Measurements from ENCODE around the gene DSN1. TPM values are rescaled to one million over a fixed set of nuclear protein-coding genes. Genes with fewer than 3 reads are reported as not detected.

DSN1 gene
- polyA plus RNA-seq, 1 of the 3 experiments (the other 2 are of a cell fraction), result 7.3 TPM

GRCh38 chr20:36741072-36741471, 32.5 kb downstream of the DSN1 start:
- CTCF ChIA-PET, result interaction anchor here (0.8 to 1.5 kb wide), 6 partner anchors 14 to 127 kb away, joined by 3 to 7 read pairs (median 4); partner anchors contain the start of gene DSN1

GRCh38 chr20:36737183-36737499, 36.4 kb downstream of the DSN1 start:
- Histone ChIP-seq H3K27ac (ENCODE audit: low read depth in 2 of 2, low read length in 1 of 2) (no peak overlapping the region), H3K4me1 (ENCODE audit: control insufficient read depth in 1 of 2, insufficient read depth in 2 of 2, low read depth in 1 of 2, low read length in 1 of 2) (peaks cover 3 to 13% of the 10 kb centered on the region in 2 experiments; a peak in 2 of 4 replicates), H3K9me2 (no peaks in the 10 kb centered on the region), H3F3A (replicated peaks; ENCODE audit: insufficient read depth) (peaks cover 8% of the 10 kb centered on the region), H3K9me3 (no peaks in the 10 kb centered on the region), H2AFZ (ENCODE audit: low read depth) (no peak overlapping the region), H3K4me2 (no peak overlapping the region), H3K27me3 (ENCODE audit: insufficient read depth) (no peaks in the 10 kb centered on the region), H4K20me1 (ENCODE audit: insufficient read depth) (no peaks in the 10 kb centered on the region), H3K36me3 (replicated peaks in 1 of 2; ENCODE audit: control insufficient read depth in 1 of 2, insufficient read depth in 2 of 2, low read length in 1 of 2) (no peaks in the 10 kb centered on the region), H3K4me3 (ENCODE audit: low read depth in 2 of 2, low read length in 1 of 2) (no peak overlapping the region), H3K79me2 (ENCODE audit: insufficient read depth) (peaks cover 7% of the 10 kb centered on the region; the same call in 1 of the 2 replicates), H3K9ac (no peak overlapping the region)
- DNase-seq, result no peak
- 93% methylated on average over 6 of the region's 6 CpGs for WGBS (ENCODE audit: low lambda C conversion rate)
- no peak for TF ChIP-seq YY1 (IDR thresholded peaks at IDR 0.05; ENCODE audit: low read depth)
- TF ChIP-seq SIN3A (IDR thresholded peaks at IDR 0.05; ENCODE audit: borderline replicate concordance, low read depth, low read length), result no peak
- TF ChIP-seq, protein P1, sequence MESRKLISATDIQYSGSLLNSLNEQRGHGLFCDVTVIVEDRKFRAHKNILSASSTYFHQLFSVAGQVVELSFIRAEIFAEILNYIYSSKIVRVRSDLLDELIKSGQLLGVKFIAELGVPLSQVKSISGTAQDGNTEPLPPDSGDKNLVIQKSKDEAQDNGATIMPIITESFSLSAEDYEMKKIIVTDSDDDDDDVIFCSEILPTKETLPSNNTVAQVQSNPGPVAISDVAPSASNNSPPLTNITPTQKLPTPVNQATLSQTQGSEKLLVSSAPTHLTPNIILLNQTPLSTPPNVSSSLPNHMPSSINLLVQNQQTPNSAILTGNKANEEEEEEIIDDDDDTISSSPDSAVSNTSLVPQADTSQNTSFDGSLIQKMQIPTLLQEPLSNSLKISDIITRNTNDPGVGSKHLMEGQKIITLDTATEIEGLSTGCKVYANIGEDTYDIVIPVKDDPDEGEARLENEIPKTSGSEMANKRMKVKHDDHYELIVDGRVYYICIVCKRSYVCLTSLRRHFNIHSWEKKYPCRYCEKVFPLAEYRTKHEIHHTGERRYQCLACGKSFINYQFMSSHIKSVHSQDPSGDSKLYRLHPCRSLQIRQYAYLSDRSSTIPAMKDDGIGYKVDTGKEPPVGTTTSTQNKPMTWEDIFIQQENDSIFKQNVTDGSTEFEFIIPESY (IDR thresholded peaks at IDR 0.05; ENCODE audit: borderline replicate concordance, low read depth), result no peak
- no peak for TF ChIP-seq USF1 (IDR thresholded peaks at IDR 0.05; ENCODE audit: borderline replicate concordance, low read depth)
- TF ChIP-seq SMC3 (IDR thresholded peaks at IDR 0.05; ENCODE audit: low read depth, low read length), result no peak
- TF ChIP-seq RFX5 (IDR thresholded peaks at IDR 0.05; ENCODE audit: low read length), result no peak
- TF ChIP-seq TEAD4 (IDR thresholded peaks at IDR 0.05; ENCODE audit: borderline replicate concordance, insufficient read depth), result no peak
- TF ChIP-seq ELF1 (IDR thresholded peaks at IDR 0.05), result no peak
- TF ChIP-seq, protein P2, sequence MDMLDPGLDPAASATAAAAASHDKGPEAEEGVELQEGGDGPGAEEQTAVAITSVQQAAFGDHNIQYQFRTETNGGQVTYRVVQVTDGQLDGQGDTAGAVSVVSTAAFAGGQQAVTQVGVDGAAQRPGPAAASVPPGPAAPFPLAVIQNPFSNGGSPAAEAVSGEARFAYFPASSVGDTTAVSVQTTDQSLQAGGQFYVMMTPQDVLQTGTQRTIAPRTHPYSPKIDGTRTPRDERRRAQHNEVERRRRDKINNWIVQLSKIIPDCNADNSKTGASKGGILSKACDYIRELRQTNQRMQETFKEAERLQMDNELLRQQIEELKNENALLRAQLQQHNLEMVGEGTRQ (IDR thresholded peaks at IDR 0.05; ENCODE audit: borderline replicate concordance, low read depth, low read length), result no peak
- TF ChIP-seq FOXM1 (IDR thresholded peaks at IDR 0.05; ENCODE audit: low read depth), result no peak
- no peak for TF ChIP-seq FOSL2 (IDR thresholded peaks at IDR 0.05; ENCODE audit: borderline replicate concordance, low read depth)
- TF ChIP-seq MXI1 (IDR thresholded peaks at IDR 0.05; ENCODE audit: low read depth, low read length), result no peak
- TF ChIP-seq EZH2phosphoT487 (IDR thresholded peaks at IDR 0.05; ENCODE audit: borderline replicate concordance, low read depth), result no peak
- TF ChIP-seq JUND (IDR thresholded peaks at IDR 0.05), result no peak
- no peak for TF ChIP-seq GATA2 (CRISPR knock-in tag; IDR thresholded peaks at IDR 0.05)
- TF ChIP-seq RCOR1 (IDR thresholded peaks at IDR 0.05; ENCODE audit: low read length), result no peak
- TF ChIP-seq TAF1 (IDR thresholded peaks at IDR 0.05; ENCODE audit: borderline replicate concordance, low read depth, low read length), result no peak
- no peak for TF ChIP-seq EP300 (IDR thresholded peaks at IDR 0.05; ENCODE audit: borderline replicate concordance in 1 of 2, low read depth in 1 of 2, low read length in 1 of 2)
- ChIA-PET POLR2A (no interaction called here), CTCF (interaction anchor here (1.2 to 2.2 kb wide), 3 partner anchors 12 to 70 kb away, joined by 3 to 9 read pairs (median 3); partner anchors contain the start of gene DSN1)

More at GRCh38 chr20:36741072-36741471, 32.5 kb downstream of the DSN1 start:
- Histone ChIP-seq H3K36me3 (replicated peaks in 1 of 2; ENCODE audit: control insufficient read depth in 1 of 2, insufficient read depth in 2 of 2, low read length in 1 of 2) (no peaks in the 10 kb centered on the region), H3K9me2 (no peaks in the 10 kb centered on the region), H3K4me1 (ENCODE audit: control insufficient read depth in 1 of 2, insufficient read depth in 2 of 2, low read depth in 1 of 2, low read length in 1 of 2) (peaks cover 0 to 18% of the 10 kb centered on the region in 2 experiments; a peak in 2 of 4 replicates), H3K27ac (ENCODE audit: low read depth in 2 of 2, low read length in 1 of 2) (peak overlapping the region in 1 of 2 experiments; percentile 60; a peak in 2 of 4 replicates), H3K9ac (no peak overlapping the region), H3K9me3 (no peaks in the 10 kb centered on the region), H3K4me2 (no peak overlapping the region), H3K79me2 (ENCODE audit: insufficient read depth) (peaks cover 13% of the 10 kb centered on the region; the same call in 1 of the 2 replicates), H3K4me3 (ENCODE audit: low read depth in 2 of 2, low read length in 1 of 2) (no peak overlapping the region), H4K20me1 (ENCODE audit: insufficient read depth) (no peaks in the 10 kb centered on the region), H2AFZ (ENCODE audit: low read depth) (no peak overlapping the region), H3F3A (replicated peaks; ENCODE audit: insufficient read depth) (peaks cover 8% of the 10 kb centered on the region), H3K27me3 (ENCODE audit: insufficient read depth) (no peaks in the 10 kb centered on the region)
- WGBS (ENCODE audit: low lambda C conversion rate), result 64% methylated on average over 4 of the region's 4 CpGs
- TF ChIP-seq GATA2 (CRISPR knock-in tag; IDR thresholded peaks at IDR 0.05) (peak; percentile 88), FOXM1 (IDR thresholded peaks at IDR 0.05; ENCODE audit: low read depth) (no peak), RAD21 (IDR thresholded peaks at IDR 0.05; ENCODE audit: low read length) (peak; percentile 11; the same call in 1 of the 2 replicates), RCOR1 (IDR thresholded peaks at IDR 0.05; ENCODE audit: low read length) (peak; percentile 52; the same call in 1 of the 2 replicates)
- POLR2A ChIA-PET, result interaction anchor here (0.5 to 0.8 kb wide), 2 partner anchors 24 to 284 kb away, joined by 3 read pairs; no protein-coding TSS in a partner anchor
- peak; percentile 69 for DNase-seq
